Measurements from ENCODE around the gene EIF3D.

DNA sequence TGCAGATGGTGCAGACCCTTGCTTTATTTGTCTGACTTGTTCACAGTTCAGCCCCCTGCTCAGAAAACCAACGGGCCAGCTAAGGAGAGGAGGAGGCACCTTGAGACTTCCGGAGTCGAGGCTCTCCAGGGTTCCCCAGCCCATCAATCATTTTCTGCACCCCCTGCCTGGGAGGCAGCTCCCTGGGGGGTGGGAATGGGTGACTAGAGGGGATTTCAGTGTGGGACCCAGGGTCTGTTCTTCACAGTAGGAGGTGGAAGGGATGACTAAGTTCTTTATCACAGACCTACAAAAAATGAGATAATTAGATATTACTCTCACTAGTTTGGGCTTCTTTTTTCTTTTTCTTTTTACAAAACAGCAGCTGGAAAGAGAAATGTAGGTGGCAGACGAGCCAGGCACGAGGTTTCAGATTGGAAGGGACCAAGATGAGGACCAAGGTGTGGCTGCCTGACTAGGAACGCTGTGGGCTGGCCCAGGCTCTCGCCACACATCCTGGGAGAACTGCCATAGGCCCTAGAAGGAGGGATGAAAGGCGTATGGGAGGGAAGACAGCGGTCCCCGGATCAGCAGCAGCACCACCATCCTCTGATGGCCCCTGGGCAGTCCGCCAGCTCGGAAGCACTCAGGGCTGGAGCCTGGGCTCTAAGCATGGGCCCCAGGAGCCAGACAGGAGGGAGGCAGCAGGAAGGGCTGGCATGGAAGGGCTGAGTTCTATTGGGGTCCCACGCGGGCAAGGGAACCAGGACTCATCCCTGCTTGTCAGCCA lies 61.7 kb downstream of the EIF3D start:
- TF ChIP-seq CTCF (IDR thresholded peaks at IDR 0.05; ENCODE audit: low read depth, low read length): no peak
- no peak for TF ChIP-seq EZH2phosphoT487 (IDR thresholded peaks at IDR 0.05; ENCODE audit: low read depth)

Measured in OCI-LY3 (cell line).